GM18526 (cell line): ENCODE measurements around the gene SLC22A12.

Source experiments
- POLR2A ChIP-seq: IDR thresholded peaks from 3 replicates; pipeline ENCODE4 v1.6.1; 2011; ENCODE audit not compliant: insufficient read length; ENCODE audit errors: extremely low read depth

SLC22A12 gene

GRCh38 chr11:64641596-64642417, 50.8 kb downstream of the SLC22A12 start:
- TF ChIP-seq POLR2A, result no peak

GRCh38 chr11:64642418-64642735, 51.4 kb downstream of the SLC22A12 start:
- TF ChIP-seq POLR2A, result no peak

GRCh38 chr11:64642871-64643255, 51.8 kb downstream of the SLC22A12 start:
- no peak for TF ChIP-seq POLR2A

GRCh38 chr11:64643256-64643881, 52.3 kb downstream of the SLC22A12 start:
- TF ChIP-seq POLR2A, result no peak

GRCh38 chr11:64643920-64644646, 53.1 kb downstream of the SLC22A12 start:
- no peak for TF ChIP-seq POLR2A

GRCh38 chr11:64644647-64645275, 53.7 kb downstream of the SLC22A12 start:
- TF ChIP-seq POLR2A, result no peak

- TF ChIP-seq POLR2A, result no peak
Observed at GRCh38 chr11:64647019-64647779, 56.2 kb downstream of the SLC22A12 start.

- TF ChIP-seq POLR2A, result no peak
Observed at GRCh38 chr11:64648551-64648950, 57.5 kb downstream of the SLC22A12 start.

GRCh38 chr11:64649291-64649697, 58.3 kb downstream of the SLC22A12 start:
- no peak for TF ChIP-seq POLR2A

- no peak for TF ChIP-seq POLR2A
Observed at GRCh38 chr11:64650923-64651523, 60.0 kb downstream of the SLC22A12 start.
